Measurements from ENCODE around the gene SFRP2.
A peak's percentile ranks its signal among the peaks of the same experiment; 100 is the strongest.

The SFRP2 gene

GRCh38 chr4:153750197-153750817, 38.6 kb downstream of the SFRP2 start:
- Mint-ChIP-seq H3K27me3 (peaks cover 33 to 43% of the 10 kb centered on the region in 2 donors), H3K4me1 (ENCODE audit: low read depth in 2 of 2) (no peaks in the 10 kb centered on the region), H3K4me3 (no peak overlapping the region), H3K27ac (no peak overlapping the region), H3K36me3 (ENCODE audit: insufficient read depth) (no peaks in the 10 kb centered on the region), H3K9me3 (no peaks in the 10 kb centered on the region)
- ATAC-seq (replicated peaks): peak; percentile 36
- DNase-seq: peak; percentile 22 to 31 (median 30)

DNA sequence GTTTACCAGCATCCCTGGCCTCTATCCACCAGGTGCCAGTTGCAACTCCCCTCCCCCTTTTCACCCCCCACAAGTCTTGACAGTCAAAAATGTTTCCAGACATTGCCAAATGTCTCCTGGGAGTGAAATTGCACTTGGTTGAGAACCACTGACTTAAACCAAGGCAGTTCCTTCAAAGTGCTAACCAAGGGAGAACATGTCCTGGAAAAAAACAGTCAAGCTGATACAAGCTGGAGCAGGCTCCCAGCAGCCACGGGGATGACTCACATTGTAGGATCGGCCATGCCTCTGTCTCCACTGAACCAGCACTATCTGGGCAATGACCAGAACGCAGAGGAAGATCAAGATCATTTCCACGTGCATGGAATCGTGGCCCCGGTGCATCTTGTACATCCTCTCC, 40.5 kb downstream of the SFRP2 start:
- no peaks in the 10 kb centered on the region for H3K36me3 Mint-ChIP-seq (ENCODE audit: insufficient read depth)
- ATAC-seq (replicated peaks): no peak
- H3K4me1 Mint-ChIP-seq (ENCODE audit: low read depth in 2 of 2): no peaks in the 10 kb centered on the region
- H3K27me3 Mint-ChIP-seq: peaks cover 36 to 42% of the 10 kb centered on the region in 2 donors
- no peak overlapping the region for H3K27ac Mint-ChIP-seq
- H3K4me3 Mint-ChIP-seq: no peak overlapping the region
- no peaks in the 10 kb centered on the region for H3K9me3 Mint-ChIP-seq
- DNase-seq: no peak

GRCh38 chr4:153747406-153747955, 41.4 kb downstream of the SFRP2 start:
- Mint-ChIP-seq H3K4me3 (no peak overlapping the region), H3K9me3 (no peaks in the 10 kb centered on the region), H3K4me1 (ENCODE audit: low read depth in 2 of 2) (no peaks in the 10 kb centered on the region), H3K36me3 (ENCODE audit: insufficient read depth) (no peaks in the 10 kb centered on the region), H3K27ac (no peak overlapping the region), H3K27me3 (peaks cover 40 to 43% of the 10 kb centered on the region in 2 donors)
- ATAC-seq (replicated peaks): no peak
- no peak for DNase-seq

DNA sequence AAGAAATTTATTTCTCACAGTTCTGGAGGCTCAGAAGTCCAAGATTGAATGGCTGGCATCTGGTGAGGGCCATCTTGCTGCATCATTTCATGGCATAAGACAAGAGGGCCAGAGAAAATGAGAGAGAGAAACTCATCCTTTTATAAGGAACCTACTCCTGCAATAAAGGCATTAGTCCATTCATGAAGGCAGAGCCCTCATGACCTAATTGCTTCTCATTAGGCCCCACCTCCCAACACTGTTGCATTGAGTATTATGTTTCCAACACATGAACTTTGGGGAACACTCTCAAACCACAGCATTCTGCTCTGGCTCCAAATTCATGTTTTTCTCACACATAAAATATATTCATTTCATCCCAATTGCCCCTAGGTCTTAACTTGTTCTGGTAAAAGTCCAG, 43.2 kb downstream of the SFRP2 start:
- Mint-ChIP-seq H3K9me3 (peaks cover 0 to 6% of the 10 kb centered on the region in 2 donors), H3K27ac (no peak overlapping the region), H3K4me3 (no peak overlapping the region), H3K4me1 (ENCODE audit: low read depth in 2 of 2) (no peaks in the 10 kb centered on the region), H3K27me3 (peaks cover 46 to 47% of the 10 kb centered on the region in 2 donors), H3K36me3 (ENCODE audit: insufficient read depth) (no peaks in the 10 kb centered on the region)
- ATAC-seq (replicated peaks) (no peak), DNase-seq (no peak)

DNA sequence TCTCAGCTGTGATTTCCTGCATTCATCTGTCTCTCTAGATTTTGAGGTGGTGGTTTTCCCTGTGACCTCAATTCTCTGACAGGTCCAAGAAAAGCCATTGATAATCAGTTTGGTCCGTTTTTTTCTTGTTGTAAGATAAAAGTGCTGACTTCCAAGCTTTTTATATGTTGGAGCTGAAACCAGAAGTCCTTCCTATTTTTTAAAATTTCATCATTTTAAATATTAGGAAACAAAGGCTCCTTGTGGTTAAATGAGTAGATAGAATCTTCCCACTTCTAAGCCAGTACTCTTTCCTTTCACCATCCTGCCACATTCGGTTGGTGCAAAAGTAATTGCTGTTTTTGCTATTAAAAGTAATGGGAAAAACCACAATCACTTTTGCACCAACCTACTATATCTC, 47.3 kb downstream of the SFRP2 start:
- H3K27ac Mint-ChIP-seq: no peak overlapping the region
- no peak for DNase-seq
- H3K4me1 Mint-ChIP-seq (ENCODE audit: low read depth in 2 of 2): no peaks in the 10 kb centered on the region
- no peak for ATAC-seq (replicated peaks)
- H3K4me3 Mint-ChIP-seq: no peak overlapping the region
- H3K36me3 Mint-ChIP-seq (ENCODE audit: insufficient read depth): no peaks in the 10 kb centered on the region
- H3K9me3 Mint-ChIP-seq: peaks cover 0 to 7% of the 10 kb centered on the region in 2 donors
- H3K27me3 Mint-ChIP-seq: peaks cover 32 to 51% of the 10 kb centered on the region in 2 donors

DNA sequence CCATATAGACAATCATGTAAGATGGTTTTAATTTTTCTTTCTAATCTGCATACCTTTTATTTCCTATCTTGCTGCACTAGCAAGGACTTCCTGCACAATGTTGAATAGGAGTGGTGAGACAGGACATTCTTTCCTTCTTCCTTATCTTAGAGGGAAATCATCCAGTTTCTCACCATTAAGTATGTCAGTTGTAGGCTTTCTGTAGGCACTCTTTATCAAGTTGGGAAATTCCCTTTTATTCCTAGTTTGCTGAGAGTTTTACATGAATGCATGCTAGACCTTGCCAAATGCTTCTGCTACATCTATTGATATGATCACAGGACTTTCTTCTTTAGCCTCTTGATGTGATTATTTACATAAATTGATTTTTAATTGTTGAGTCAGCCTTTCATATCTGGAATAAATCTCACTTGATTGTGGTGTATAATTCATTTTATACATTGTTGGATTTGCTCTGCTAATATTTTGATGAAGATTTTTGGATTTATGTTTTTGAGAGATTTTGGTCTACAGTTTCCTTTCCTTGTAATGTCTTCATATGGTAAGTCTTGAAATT, 52.9 kb downstream of the SFRP2 start:
- ATAC-seq (replicated peaks) (no peak), DNase-seq (no peak)
- H3K27me3 Mint-ChIP-seq: peaks cover 20 to 45% of the 10 kb centered on the region in 2 donors
- peaks cover 0 to 4% of the 10 kb centered on the region in 2 donors for H3K9me3 Mint-ChIP-seq
- H3K4me1 Mint-ChIP-seq (ENCODE audit: low read depth in 2 of 2): no peaks in the 10 kb centered on the region
- no peak overlapping the region for H3K4me3 Mint-ChIP-seq
- H3K36me3 Mint-ChIP-seq (ENCODE audit: insufficient read depth): no peaks in the 10 kb centered on the region
- no peak overlapping the region for H3K27ac Mint-ChIP-seq

DNA sequence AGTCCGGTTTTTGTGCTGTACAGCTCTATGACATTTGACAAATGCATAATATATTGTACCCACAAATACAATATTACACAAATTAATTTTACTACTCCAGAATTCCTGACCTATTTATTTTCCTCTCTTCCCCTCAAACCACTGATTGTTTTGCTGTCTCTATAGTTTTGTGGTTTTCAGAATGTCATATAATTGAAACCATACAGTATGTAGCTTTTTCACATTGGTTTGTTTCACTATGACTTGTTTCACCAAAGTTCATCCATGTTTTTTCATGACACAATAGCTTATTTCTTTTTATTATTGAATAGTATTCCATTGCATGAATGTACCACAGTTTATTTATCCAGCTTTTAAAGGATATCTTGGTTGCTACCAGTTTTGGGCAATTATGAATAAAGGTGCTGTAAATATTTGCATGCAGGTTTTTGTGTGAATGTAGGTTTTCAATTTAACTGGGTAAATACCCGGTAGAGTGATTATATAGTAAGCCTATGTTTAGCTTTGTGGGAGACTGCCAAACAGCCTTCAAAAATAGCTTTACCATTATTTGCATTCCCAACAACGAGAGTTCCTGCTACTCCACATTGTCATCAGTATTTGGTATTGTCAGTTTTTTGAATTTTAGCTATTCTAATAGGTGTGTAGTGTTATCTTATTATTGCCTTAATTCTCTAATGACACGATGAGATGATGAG, 55.0 kb downstream of the SFRP2 start:
- Mint-ChIP-seq H3K4me3 (no peak overlapping the region), H3K27me3 (peaks cover 9 to 27% of the 10 kb centered on the region in 2 donors), H3K4me1 (ENCODE audit: low read depth in 2 of 2) (no peaks in the 10 kb centered on the region), H3K9me3 (no peaks in the 10 kb centered on the region), H3K36me3 (ENCODE audit: insufficient read depth) (no peaks in the 10 kb centered on the region), H3K27ac (no peak overlapping the region)
- ATAC-seq (replicated peaks) (no peak), DNase-seq (no peak)

DNA sequence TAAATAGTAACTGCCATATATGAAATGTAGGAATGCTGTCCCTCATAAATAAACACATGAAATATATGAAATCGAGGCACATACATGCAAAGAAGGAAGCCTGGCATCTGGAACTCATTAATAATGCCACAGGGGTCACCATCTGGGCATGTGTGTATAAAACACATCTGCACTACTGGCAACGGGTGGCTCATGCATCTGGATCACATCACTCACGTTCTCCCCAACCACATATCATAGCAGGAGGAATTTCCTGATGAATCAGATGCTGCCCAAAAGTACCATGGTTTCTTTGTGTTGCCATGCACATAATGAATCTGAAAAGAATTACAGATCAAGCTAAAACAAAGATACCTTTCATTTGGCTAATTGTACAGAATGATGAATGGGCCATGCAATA, 57.6 kb downstream of the SFRP2 start:
- ATAC-seq (replicated peaks) (no peak), DNase-seq (no peak)
- no peak overlapping the region for H3K27ac Mint-ChIP-seq
- peaks cover 11 to 13% of the 10 kb centered on the region in 2 donors for H3K27me3 Mint-ChIP-seq
- H3K36me3 Mint-ChIP-seq (ENCODE audit: insufficient read depth): no peaks in the 10 kb centered on the region
- no peaks in the 10 kb centered on the region for H3K9me3 Mint-ChIP-seq
- H3K4me3 Mint-ChIP-seq: no peak overlapping the region
- no peaks in the 10 kb centered on the region for H3K4me1 Mint-ChIP-seq (ENCODE audit: low read depth in 2 of 2)
